Sigmoid colon (tissue), 7 donors: Measurements from ENCODE around the gene NXPH3. TPM values are rescaled to one million over a fixed set of nuclear protein-coding genes. Genes with fewer than 3 reads are reported as not detected.

Experiments used
- DNase-seq: peaks from one replicate; pipeline ENCODE4 v3.0.0-alpha.2; 2019
- H3K27ac ChIP-seq, 4 donors: fragments of 200-600 bp; sonication (generic); one replicate each; pipeline ENCODE4 v1.5.1; 2016 to 2019; ENCODE audit warnings: mild to moderate bottlenecking in 1 of 4
- H3K27me3 ChIP-seq, 3 donors: fragments of 200-600 bp; sonication (generic); one replicate each; pipeline ENCODE4 v1.5.1; 2019; ENCODE audit warnings: mild to moderate bottlenecking in 1 of 3
- H3K36me3 ChIP-seq, 4 donors: fragments of 200-600 bp; sonication (generic); one replicate each; pipeline ENCODE4 v1.5.1; 2016 to 2019
- H3K4me1 ChIP-seq, 4 donors: fragments of 200-600 bp; sonication (generic); one replicate each; pipeline ENCODE4 v1.5.1; 2017 to 2019
- H3K4me3 ChIP-seq, 4 donors: fragments of 200-600 bp; sonication (generic); one replicate each; pipeline ENCODE4 v1.5.1; 2017 to 2019; ENCODE audit warnings: mild to moderate bottlenecking in 2 of 4, moderate library complexity in 1 of 4
- H3K9me3 ChIP-seq, 4 donors: fragments of 200-600 bp in 3 of 4; sonication (generic) in 3 of 4; one replicate each; pipeline versions ENCODE4 v1.5.1 to v1.6.1; 2013 to 2019
- CTCF ChIP-seq, 4 experiments: fragments of 450-650 bp in 3 of 4; fragments of 200-600 bp in 1 of 4; IDR thresholded peaks; one replicate each; pipeline ENCODE4 v1.5.1; 2016 to 2019; ENCODE audit warnings: antibody characterized with exemption in 4 of 4, mild to moderate bottlenecking in 3 of 4, moderate library complexity in 2 of 4
- EP300 ChIP-seq, 4 donors: sonication (generic); formaldehyde crosslinking; IDR thresholded peaks; one replicate each; pipeline ENCODE4 v1.6.1; 2017; ENCODE audit warnings: antibody characterized with exemption in 4 of 4
- POLR2A ChIP-seq, 2 donors: fragments of 450-650 bp; IDR thresholded peaks; one replicate each; pipeline ENCODE4 v1.6.1; 2016; ENCODE audit warnings: antibody characterized with exemption in 2 of 2, mild to moderate bottlenecking in 2 of 2, moderate library complexity in 2 of 2
- POLR2AphosphoS5 ChIP-seq, 4 donors: sonication (generic); formaldehyde crosslinking; IDR thresholded peaks; one replicate each; pipeline ENCODE4 v1.6.1; 2017; ENCODE audit warnings: antibody characterized with exemption in 4 of 4
- WGBS, 2 donors: extraction: QIAGEN DNeasy Blood & Tissue Kit; methylation state at CpG; one replicate each; pipeline ENCODE4 v1.1.7; 2013; 5-methylcytosine and 5-hydroxymethylcytosine counted together
- intact Hi-C: fragments of 100-400 bp; cut with DNase I; formaldehyde crosslinking; loops from one replicate; pipeline ENCODE4 v1.15.1; 2023
- polyA plus RNA-seq, 3 donors: library from polyadenylated mRNA; stranded (reverse); fragments of 200-250 nt; gene quantifications; one replicate each; pipeline ENCODE4 v1.2.3, GENCODE V29; 2013
- total RNA-seq, 4 donors: library from RNA; depleted of rRNA; stranded (reverse); fragments of >200 nt; gene quantifications; one replicate each; pipeline ENCODE4 v1.1.0, GENCODE V29; 2016
- donor health status: healthy with polysubstance abuse.
- donor health status: Bipolar disorder and iron deficiency.
- donor health status: healthy.

NXPH3 gene
- total and polyA plus RNA-seq, 7 donors = 0.23 to 32.6 (median 20.2) TPM

GRCh38 chr17:49551221-49552069 is 24.2 kb upstream of the NXPH3 start:
- Histone ChIP-seq H3K4me3 (no peak overlapping the region), H3K27ac (no peak overlapping the region), H3K36me3 (no peaks in the 10 kb centered on the region), H3K4me1 (peaks cover 0 to 11% (median 5%) of the 10 kb centered on the region in 4 donors), H3K9me3 (no peaks in the 10 kb centered on the region), H3K27me3 (no peaks in the 10 kb centered on the region)
- intact Hi-C loops = no loop called here
- DNase-seq = no peak
- TF ChIP-seq POLR2A (IDR thresholded peaks at IDR 0.05) (no peak), EP300 (IDR thresholded peaks at IDR 0.05) (no peak), CTCF (IDR thresholded peaks at IDR 0.05) (no peak), POLR2AphosphoS5 (IDR thresholded peaks at IDR 0.05) (no peak)
- WGBS, 2 donors = 74 to 90% methylated on average over 12 of the region's 12 CpGs

GRCh38 chr17:49552070-49552751 is 23.5 kb upstream of the NXPH3 start:
- intact Hi-C loops = no loop called here

DNA sequence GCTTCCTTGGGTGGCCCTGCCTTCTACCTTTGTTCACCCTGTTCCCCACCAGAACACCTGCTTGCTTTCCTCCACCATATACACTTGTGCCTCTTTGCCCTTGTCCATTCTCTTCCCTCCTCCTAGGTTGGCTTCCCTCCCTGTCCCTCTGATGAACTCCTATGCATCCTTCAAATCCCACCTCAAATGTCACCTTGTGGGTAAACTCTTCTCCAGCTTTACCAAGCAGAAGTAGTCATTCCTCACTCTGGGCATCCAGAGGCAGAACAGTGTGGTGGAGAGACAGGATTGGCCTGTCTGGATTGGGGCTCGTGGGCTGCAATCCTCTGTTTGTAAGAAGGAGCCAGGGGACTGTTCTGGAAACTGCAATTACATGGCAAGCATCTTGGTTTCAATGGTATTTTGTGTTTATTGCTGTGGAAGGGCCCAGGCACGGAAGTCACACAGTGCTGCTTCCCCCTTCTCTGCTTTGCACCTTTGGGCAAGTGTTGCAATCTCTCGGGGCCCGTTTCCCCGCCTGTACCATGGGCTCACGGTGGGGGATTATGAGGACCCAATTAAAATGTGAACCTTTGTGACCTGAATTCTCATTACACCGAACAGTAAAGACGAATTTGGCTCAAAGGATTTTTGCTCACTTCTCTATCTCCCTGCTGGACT is 21.9 kb upstream of the NXPH3 start:
- no peak for TF ChIP-seq POLR2A (IDR thresholded peaks at IDR 0.05)
- no peak for TF ChIP-seq POLR2AphosphoS5 (IDR thresholded peaks at IDR 0.05)
- TF ChIP-seq CTCF (IDR thresholded peaks at IDR 0.05) = no peak
- no peak overlapping the region for H3K27ac ChIP-seq
- no peak for DNase-seq
- intact Hi-C loops = no loop called here
- H3K36me3 ChIP-seq = no peaks in the 10 kb centered on the region
- peaks cover 0 to 8% (median 7%) of the 10 kb centered on the region in 4 donors for H3K4me1 ChIP-seq
- WGBS, 2 donors = 80 to 87% methylated on average over 8 of the region's 8 CpGs
- H3K27me3 ChIP-seq = no peaks in the 10 kb centered on the region
- H3K4me3 ChIP-seq = no peak overlapping the region
- no peaks in the 10 kb centered on the region for H3K9me3 ChIP-seq

More at GRCh38 chr17:49552070-49552751, 23.5 kb upstream of the NXPH3 start:
- peaks cover 0 to 14% (median 7%) of the 10 kb centered on the region in 4 donors for H3K4me1 ChIP-seq
- H3K36me3 ChIP-seq = no peaks in the 10 kb centered on the region
- H3K27me3 ChIP-seq = no peaks in the 10 kb centered on the region
- no peak overlapping the region for H3K27ac ChIP-seq
- H3K4me3 ChIP-seq = no peak overlapping the region
- no peaks in the 10 kb centered on the region for H3K9me3 ChIP-seq
- TF ChIP-seq EP300 (IDR thresholded peaks at IDR 0.05) = no peak
- TF ChIP-seq POLR2A (IDR thresholded peaks at IDR 0.05) = no peak
- no peak for TF ChIP-seq CTCF (IDR thresholded peaks at IDR 0.05)
- TF ChIP-seq POLR2AphosphoS5 (IDR thresholded peaks at IDR 0.05) = no peak
- no peak for DNase-seq
- WGBS, 2 donors = 47 to 81% methylated on average over 27 of the region's 27 CpGs

- intact Hi-C loops = loop anchor here (5.0 kb wide), 2 partner anchors 148 to 238 kb away; no protein-coding TSS in a partner anchor
- WGBS, 2 donors = 85 to 89% methylated on average over 14 of the region's 14 CpGs
- TF ChIP-seq POLR2AphosphoS5 (IDR thresholded peaks at IDR 0.05) = no peak
- no peak for DNase-seq
- H3K27me3 ChIP-seq = no peaks in the 10 kb centered on the region
- H3K36me3 ChIP-seq = no peaks in the 10 kb centered on the region
- no peak overlapping the region for H3K27ac ChIP-seq
- H3K9me3 ChIP-seq = no peaks in the 10 kb centered on the region
- peaks cover 0 to 8% (median 7%) of the 10 kb centered on the region in 4 donors for H3K4me1 ChIP-seq
- H3K4me3 ChIP-seq = no peak overlapping the region
Measured at GRCh38 chr17:49554694-49555494, 20.8 kb upstream of the NXPH3 start.
